ENCODE measurements around the gene HSD11B2.

DNA sequence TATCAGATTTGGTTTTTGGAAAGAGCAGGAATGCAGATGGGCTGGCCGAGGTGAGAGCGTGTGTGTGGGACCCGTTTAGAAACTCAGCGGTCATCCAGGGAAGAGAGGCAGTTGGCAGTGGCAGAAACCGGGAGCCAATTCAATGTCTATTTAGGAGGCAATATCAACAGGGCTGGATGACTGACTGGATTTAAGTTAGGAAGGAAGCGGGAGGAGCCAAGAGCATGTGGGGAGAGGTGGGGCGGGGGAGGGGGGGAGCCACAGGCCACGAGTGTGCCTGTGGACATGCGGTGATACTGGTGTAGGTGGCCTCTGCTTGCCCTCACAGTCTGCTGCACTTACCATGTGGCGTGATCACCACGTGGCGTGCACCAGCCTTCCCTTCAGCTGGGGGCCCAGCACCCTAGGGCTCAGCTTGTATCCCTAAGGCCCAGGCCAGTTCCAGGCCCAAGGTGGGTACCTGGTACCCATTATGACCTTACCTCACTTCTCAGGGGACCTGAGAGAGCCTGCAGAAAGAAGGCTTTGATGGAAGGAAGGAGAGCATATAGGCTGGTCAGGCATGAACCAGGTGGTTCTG, 26.9 kb upstream of the HSD11B2 start:
- TF ChIP-seq, protein P1, sequence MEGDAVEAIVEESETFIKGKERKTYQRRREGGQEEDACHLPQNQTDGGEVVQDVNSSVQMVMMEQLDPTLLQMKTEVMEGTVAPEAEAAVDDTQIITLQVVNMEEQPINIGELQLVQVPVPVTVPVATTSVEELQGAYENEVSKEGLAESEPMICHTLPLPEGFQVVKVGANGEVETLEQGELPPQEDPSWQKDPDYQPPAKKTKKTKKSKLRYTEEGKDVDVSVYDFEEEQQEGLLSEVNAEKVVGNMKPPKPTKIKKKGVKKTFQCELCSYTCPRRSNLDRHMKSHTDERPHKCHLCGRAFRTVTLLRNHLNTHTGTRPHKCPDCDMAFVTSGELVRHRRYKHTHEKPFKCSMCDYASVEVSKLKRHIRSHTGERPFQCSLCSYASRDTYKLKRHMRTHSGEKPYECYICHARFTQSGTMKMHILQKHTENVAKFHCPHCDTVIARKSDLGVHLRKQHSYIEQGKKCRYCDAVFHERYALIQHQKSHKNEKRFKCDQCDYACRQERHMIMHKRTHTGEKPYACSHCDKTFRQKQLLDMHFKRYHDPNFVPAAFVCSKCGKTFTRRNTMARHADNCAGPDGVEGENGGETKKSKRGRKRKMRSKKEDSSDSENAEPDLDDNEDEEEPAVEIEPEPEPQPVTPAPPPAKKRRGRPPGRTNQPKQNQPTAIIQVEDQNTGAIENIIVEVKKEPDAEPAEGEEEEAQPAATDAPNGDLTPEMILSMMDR (IDR thresholded peaks at IDR 0.05): no peak
- TF ChIP-seq POLR2A (IDR thresholded peaks at IDR 0.05): no peak
